H9 (cell line): Measurements from ENCODE around the gene EME1. TPM values are rescaled to one million over a fixed set of nuclear protein-coding genes. Genes with fewer than 3 reads are reported as not detected.

Experiments used
- DNase-seq: peaks from one replicate; pipeline ENCODE4 v3.0.0-alpha.2; 2017
- H2AFZ ChIP-seq: one replicate; pipeline ENCODE4 v1.6.1; 2013; ENCODE audit warnings: mild to moderate bottlenecking, low read length, control low read depth, moderate library complexity
- H2AK5ac ChIP-seq: 2 replicates; pipeline ENCODE4 v1.6.1; 2013; ENCODE audit warnings: low read length, control low read depth, mixed read lengths; ENCODE audit not compliant: insufficient read length
- H2BK120ac ChIP-seq: one replicate; pipeline ENCODE4 v1.6.1; 2013; ENCODE audit warnings: low read depth, mild to moderate bottlenecking, low read length, control low read depth, inconsistent platforms; ENCODE audit not compliant: poor library complexity, severe bottlenecking
- H2BK12ac ChIP-seq: 2 replicates; pipeline ENCODE4 v1.6.1; 2013; ENCODE audit warnings: low read length, control low read depth, mixed read lengths, low read depth; ENCODE audit not compliant: insufficient read length
- H2BK15ac ChIP-seq: 2 replicates; pipeline ENCODE4 v1.6.1; 2013; ENCODE audit warnings: low read depth, low read length, control low read depth
- H2BK20ac ChIP-seq: one replicate; pipeline ENCODE4 v1.6.1; 2013; ENCODE audit warnings: low read depth, mild to moderate bottlenecking, low read length, control low read depth, inconsistent platforms; ENCODE audit not compliant: poor library complexity, severe bottlenecking
- H2BK5ac ChIP-seq: 2 replicates; pipeline ENCODE4 v1.6.1; 2013; ENCODE audit warnings: low read length, control low read depth, mixed read lengths; ENCODE audit not compliant: insufficient read length
- H3K14ac ChIP-seq: 2 replicates; pipeline ENCODE4 v1.6.1; 2013; ENCODE audit warnings: low read length, control low read depth; ENCODE audit not compliant: insufficient read depth
- H3K18ac ChIP-seq: 2 replicates; pipeline ENCODE4 v1.6.1; 2013; ENCODE audit warnings: low read depth, mild to moderate bottlenecking, mixed read lengths, low read length, control low read depth; ENCODE audit not compliant: insufficient read length
- H3K23ac ChIP-seq: 2 replicates; pipeline ENCODE4 v1.6.1; 2013; ENCODE audit warnings: low read length, control low read depth, mixed read lengths, low read depth; ENCODE audit not compliant: insufficient read length
- H3K23me2 ChIP-seq: 2 replicates; pipeline ENCODE4 v1.6.1; 2013; ENCODE audit warnings: low read depth, mild to moderate bottlenecking, mixed read lengths, low read length, control low read depth; ENCODE audit not compliant: insufficient read length, poor library complexity, severe bottlenecking
- H3K27ac ChIP-seq: 2 replicates; pipeline ENCODE4 v1.5.1; 2013; ENCODE audit warnings: low read length, control low read depth, mixed read lengths, low read depth; ENCODE audit not compliant: insufficient read length
- H3K27me3 ChIP-seq: 2 replicates; pipeline ENCODE4 v1.6.1; 2013; ENCODE audit warnings: low read length, control low read depth, inconsistent platforms; ENCODE audit not compliant: insufficient read depth
- H3K4ac ChIP-seq: 2 replicates; pipeline ENCODE4 v1.6.1; 2013; ENCODE audit warnings: low read depth, mild to moderate bottlenecking, control low read depth, inconsistent platforms, low read length, moderate library complexity
- H3K4me1 ChIP-seq: 2 replicates; pipeline ENCODE4 v1.6.1; 2013; ENCODE audit warnings: low read length, control low read depth, inconsistent platforms; ENCODE audit not compliant: insufficient read depth
- H3K4me2 ChIP-seq: 2 replicates; pipeline ENCODE4 v1.6.1; 2013; ENCODE audit warnings: low read length, control low read depth, mixed read lengths; ENCODE audit not compliant: insufficient read length, insufficient read depth
- H3K56ac ChIP-seq: 2 replicates; pipeline ENCODE4 v1.6.1; 2013; ENCODE audit warnings: low read depth, mild to moderate bottlenecking, mixed read lengths, low read length, control low read depth; ENCODE audit not compliant: insufficient read length
- H3K79me1 ChIP-seq: 2 replicates; pipeline ENCODE4 v1.6.1; 2013; ENCODE audit warnings: low read depth, mild to moderate bottlenecking, moderate library complexity, low read length, control low read depth, inconsistent platforms; ENCODE audit not compliant: insufficient read depth, poor library complexity, severe bottlenecking
- H3K79me2 ChIP-seq: 2 replicates; pipeline ENCODE4 v1.6.1; 2013; ENCODE audit warnings: low read length, control low read depth, inconsistent platforms; ENCODE audit not compliant: insufficient read depth
- H3K9ac ChIP-seq: 2 replicates; pipeline ENCODE4 v1.6.1; 2013; ENCODE audit warnings: low read length, control low read depth, mixed read lengths; ENCODE audit not compliant: insufficient read length; ENCODE audit errors: extremely low read depth
- H3K9me3 ChIP-seq: one replicate; pipeline ENCODE4 v1.6.1; 2013; ENCODE audit warnings: low read depth, low read length, inconsistent platforms; ENCODE audit not compliant: control insufficient read depth
- H3T11ph ChIP-seq: one replicate; pipeline ENCODE4 v1.6.1; 2013; ENCODE audit warnings: mild to moderate bottlenecking, low read length, control low read depth, inconsistent platforms
- H4K20me1 ChIP-seq: one replicate; pipeline ENCODE4 v1.6.1; 2013; ENCODE audit not compliant: control insufficient read depth, insufficient read length, insufficient read depth
- H4K5ac ChIP-seq: 2 replicates; pipeline ENCODE4 v1.6.1; 2013; ENCODE audit warnings: low read depth, mild to moderate bottlenecking, mixed read lengths, low read length, control low read depth; ENCODE audit not compliant: insufficient read length
- H4K8ac ChIP-seq: replicated peaks from 2 replicates; pipeline ENCODE4 v1.6.1; 2013; ENCODE audit warnings: low read length, control low read depth, mixed read lengths, low read depth; ENCODE audit not compliant: insufficient read length
- H4K91ac ChIP-seq: 2 replicates; pipeline ENCODE4 v1.6.1; 2013; ENCODE audit warnings: low read depth, mild to moderate bottlenecking, moderate library complexity, mixed read lengths, low read length, control low read depth; ENCODE audit not compliant: insufficient read length
- H3K27ac Mint-ChIP-seq, 3 experiments: 2 replicates in 2 of 3; 3 replicates in 1 of 3; pipeline ENCODE4 v1.8.0; 2020 to 2021; ENCODE audit warnings: mixed read lengths in 3 of 3, mild to moderate bottlenecking in 1 of 3, moderate library complexity in 1 of 3
- H3K27me3 Mint-ChIP-seq: 2 replicates; pipeline ENCODE4 v1.8.0; 2021; ENCODE audit warnings: low read depth, mild to moderate bottlenecking, moderate library complexity, mixed read lengths
- H3K36me3 Mint-ChIP-seq, 3 experiments: 2 replicates in 2 of 3; 3 replicates in 1 of 3; pipeline ENCODE4 v1.8.0; 2020 to 2021; ENCODE audit warnings: low read depth in 3 of 3, mixed read lengths in 3 of 3; ENCODE audit not compliant: insufficient read depth in 1 of 3
- H3K4me1 Mint-ChIP-seq, 2 experiments: 2 replicates each; pipeline ENCODE4 v1.8.0; 2020; ENCODE audit warnings: mixed read lengths in 2 of 2
- H3K4me3 Mint-ChIP-seq, 2 experiments: 2 replicates in 1 of 2; 3 replicates in 1 of 2; pipeline ENCODE4 v1.8.0; 2020 to 2021; ENCODE audit warnings: mild to moderate bottlenecking in 2 of 2, mixed read lengths in 2 of 2, moderate library complexity in 1 of 2
- H3K9me3 Mint-ChIP-seq, 2 experiments: 2 replicates in 1 of 2; 3 replicates in 1 of 2; pipeline ENCODE4 v1.8.0; 2020; ENCODE audit warnings: mild to moderate bottlenecking in 2 of 2, mixed read lengths in 2 of 2, moderate library complexity in 1 of 2
- WGBS: extraction: QIAGEN DNeasy Blood & Tissue Kit; methylation state at CpG from one replicate; pipeline ENCODE4 v1.1.7; 2013; ENCODE audit warnings: missing lambda C conversion rate, low lambda C conversion rate, mixed read lengths; ENCODE audit not compliant: insufficient read length; ENCODE audit errors: extremely low coverage; 5-methylcytosine and 5-hydroxymethylcytosine counted together
- total RNA-seq: library from RNA; stranded (reverse); gene quantifications from 2 replicates; pipeline ENCODE4 v1.2.1, GENCODE V29; 2021
- TF ChIP-seq, protein P1 (sequence below): fragments of 200-600 bp; sonication (generic); conservative IDR thresholded peaks from 3 replicates; pipeline ENCODE4 v1.8.0; 2021; ENCODE audit warnings: antibody characterized with exemption, mild to moderate bottlenecking

EME1 gene
- total RNA-seq, 1 experiment from 2014 or later = 15.1 TPM

GRCh38 chr17:50346313-50347116, 26.5 kb upstream of the EME1 start:
- H3K9me3 ChIP-seq = no peaks in the 10 kb centered on the region
- no peak overlapping the region for H3K23ac ChIP-seq
- peak; percentile 80 for DNase-seq
- H3K56ac ChIP-seq = no peak overlapping the region
- H2BK20ac ChIP-seq = no peak overlapping the region
- H3K4me2 ChIP-seq = peak overlapping the region; percentile 66
- peaks cover 0 to 3% of the 10 kb centered on the region in 2 experiments; a peak in 2 of 5 replicates for H3K9me3 Mint-ChIP-seq
- H3K23me2 ChIP-seq = peaks cover 9% of the 10 kb centered on the region
- peaks cover 27 to 30% of the 10 kb centered on the region in 2 experiments for H3K4me1 Mint-ChIP-seq
- peaks cover 2% of the 10 kb centered on the region; the same call in 1 of the 2 replicates for H3K4me1 ChIP-seq
- peaks cover 15% of the 10 kb centered on the region for H3K27me3 Mint-ChIP-seq
- H2BK15ac ChIP-seq = no peak overlapping the region
- WGBS = no CpG with 5 or more reads among the region's 57 CpGs
- H3K27ac Mint-ChIP-seq = peak overlapping the region in 2 of 3 experiments; percentile 59 to 96; a peak in 5 of 7 replicates
- H3K4ac ChIP-seq = no peak overlapping the region
- H3K36me3 Mint-ChIP-seq = peaks cover 0 to 1% (median under 1%) of the 10 kb centered on the region in 3 experiments; a peak in 3 of 7 replicates
- no peak overlapping the region for H2BK12ac ChIP-seq
- H4K20me1 ChIP-seq = no peaks in the 10 kb centered on the region
- H3K14ac ChIP-seq = peak overlapping the region; percentile 95
- H4K91ac ChIP-seq = no peak overlapping the region
- no peaks in the 10 kb centered on the region for H3K79me1 ChIP-seq
- H4K8ac ChIP-seq = no peak overlapping the region
- no peak overlapping the region for H4K5ac ChIP-seq
- TF ChIP-seq, protein P1, sequence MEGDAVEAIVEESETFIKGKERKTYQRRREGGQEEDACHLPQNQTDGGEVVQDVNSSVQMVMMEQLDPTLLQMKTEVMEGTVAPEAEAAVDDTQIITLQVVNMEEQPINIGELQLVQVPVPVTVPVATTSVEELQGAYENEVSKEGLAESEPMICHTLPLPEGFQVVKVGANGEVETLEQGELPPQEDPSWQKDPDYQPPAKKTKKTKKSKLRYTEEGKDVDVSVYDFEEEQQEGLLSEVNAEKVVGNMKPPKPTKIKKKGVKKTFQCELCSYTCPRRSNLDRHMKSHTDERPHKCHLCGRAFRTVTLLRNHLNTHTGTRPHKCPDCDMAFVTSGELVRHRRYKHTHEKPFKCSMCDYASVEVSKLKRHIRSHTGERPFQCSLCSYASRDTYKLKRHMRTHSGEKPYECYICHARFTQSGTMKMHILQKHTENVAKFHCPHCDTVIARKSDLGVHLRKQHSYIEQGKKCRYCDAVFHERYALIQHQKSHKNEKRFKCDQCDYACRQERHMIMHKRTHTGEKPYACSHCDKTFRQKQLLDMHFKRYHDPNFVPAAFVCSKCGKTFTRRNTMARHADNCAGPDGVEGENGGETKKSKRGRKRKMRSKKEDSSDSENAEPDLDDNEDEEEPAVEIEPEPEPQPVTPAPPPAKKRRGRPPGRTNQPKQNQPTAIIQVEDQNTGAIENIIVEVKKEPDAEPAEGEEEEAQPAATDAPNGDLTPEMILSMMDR = no peak
- no peaks in the 10 kb centered on the region for H3K79me2 ChIP-seq
- no peak overlapping the region for H2BK120ac ChIP-seq
- H3K27ac ChIP-seq = no peak overlapping the region
- H3T11ph ChIP-seq = no peak overlapping the region
- peak overlapping the region; percentile 94 to 96 for H3K4me3 Mint-ChIP-seq
- H2AFZ ChIP-seq = no peak overlapping the region
- no peak overlapping the region for H3K18ac ChIP-seq
- peak overlapping the region; percentile 14 for H3K9ac ChIP-seq
- no peak overlapping the region for H2AK5ac ChIP-seq
- H3K27me3 ChIP-seq = no peaks in the 10 kb centered on the region; the same call in 1 of the 2 replicates
- H2BK5ac ChIP-seq = no peak overlapping the region
